Measurements from ENCODE around the gene SEMA5A.

DNA sequence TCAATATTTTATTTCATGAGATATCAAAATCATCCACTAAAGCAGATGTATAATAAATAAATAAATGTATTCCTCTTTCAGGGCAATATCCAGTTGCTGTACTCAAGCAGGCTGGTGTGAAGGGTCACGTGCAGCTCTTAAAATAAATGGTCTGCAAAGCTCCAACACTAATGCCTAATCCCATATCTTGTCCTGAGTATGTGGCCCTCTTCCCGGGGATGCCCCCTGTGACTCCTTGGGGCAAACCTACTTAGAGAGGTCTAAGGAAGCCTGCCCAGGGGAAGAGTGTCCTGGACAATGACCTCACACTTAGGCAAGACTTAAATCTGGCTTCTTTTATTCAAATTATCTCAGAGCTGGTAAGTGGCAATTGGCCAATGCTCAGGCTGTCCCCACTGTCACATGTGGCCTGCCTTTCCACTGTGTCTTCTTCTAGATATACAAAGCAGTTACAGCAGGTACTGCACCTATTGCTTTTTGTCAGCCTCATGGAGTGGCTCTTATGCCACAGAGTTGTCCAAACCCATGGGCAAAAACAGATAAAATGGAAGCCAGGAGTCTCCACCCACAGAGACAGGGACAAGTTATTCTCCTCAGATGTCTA, 55.3 kb downstream of the SEMA5A start:
- TF ChIP-seq YY1 (tag by site-specific recombination; IDR thresholded peaks at IDR 0.05) (no peak), CTCF (tag by site-specific recombination; IDR thresholded peaks at IDR 0.05) (no peak), ZNF423 (tag by site-specific recombination; IDR thresholded peaks at IDR 0.05) (no peak), PRDM10 (tag by site-specific recombination; IDR thresholded peaks at IDR 0.05) (no peak), KLF16 (tag by site-specific recombination; IDR thresholded peaks at IDR 0.05) (no peak), ZNF121 (tag by site-specific recombination; IDR thresholded peaks at IDR 0.05) (no peak), ZBTB26 (tag by site-specific recombination; optimal IDR thresholded peaks at IDR 0.05) (no peak)
